Panc1 (cell line): Measurements from ENCODE around the gene DBT. TPM values are rescaled to one million over a fixed set of nuclear protein-coding genes. Genes with fewer than 3 reads are reported as not detected.

Experiments
- ATAC-seq: fragments of 200-7000 bp; cut with Tn5 transposase; 2 replicates; pipeline ENCODE4 v1.9.1; 2020; ENCODE audit warnings: mild to moderate bottlenecking, moderate library complexity
- BruUV-seq: library from RNA; stranded (reverse); fragments of 400-500 nt; replicated peaks from 2 replicates; lab custom pipeline; 2021; lab: Mats Ljungman, UMichigan
- CTCF ChIA-PET: fragments of 300-600 bp; sonication (Branson Sonifier 250); formaldehyde crosslinking; loops from one replicate; lab custom pipeline; 2022; ENCODE audit warnings: antibody characterized with exemption; lab: Charles Lee
- POLR2A ChIA-PET: fragments of 300-600 bp; sonication (Branson Sonifier 250); formaldehyde crosslinking; loops from one replicate; lab custom pipeline; 2022; ENCODE audit warnings: antibody characterized with exemption; lab: Charles Lee
- DNase-seq: peaks from one replicate; pipeline ENCODE4 v3.0.0-alpha.2; 2010; ENCODE audit warnings: low read depth, low spot score
- H3K27ac ChIP-seq: 2 replicates; pipeline ENCODE4 v1.5.1; 2011; ENCODE audit warnings: mild to moderate bottlenecking, low read length, inconsistent platforms
- H3K27me3 ChIP-seq: fragments of 200-500 bp; sonication (Bioruptor generic); 2 replicates; pipeline ENCODE4 v1.6.0; 2014; ENCODE audit warnings: low read length, inconsistent platforms; ENCODE audit not compliant: control insufficient read depth, insufficient read depth
- H3K36me3 ChIP-seq: fragments of 200-500 bp; sonication (Bioruptor generic); 2 replicates; pipeline ENCODE4 v1.5.1; 2014; ENCODE audit warnings: inconsistent platforms, mild to moderate bottlenecking, low read length, moderate library complexity; ENCODE audit not compliant: control insufficient read depth, insufficient read depth
- H3K4me1 ChIP-seq: 2 replicates; pipeline ENCODE4 v1.5.1; 2011; ENCODE audit warnings: inconsistent platforms, mild to moderate bottlenecking, low read length, moderate library complexity; ENCODE audit not compliant: control insufficient read depth, insufficient read depth
- H3K4me3 ChIP-seq, 2 experiments: 2 replicates each; pipeline ENCODE4 v1.5.1; 2011 to 2012; ENCODE audit warnings: low read depth in 2 of 2, low read length in 2 of 2, mild to moderate bottlenecking in 2 of 2, inconsistent platforms in 1 of 2, moderate library complexity in 1 of 2
- H3K9me3 ChIP-seq: fragments of 200-500 bp; sonication (Bioruptor generic); 2 replicates; pipeline ENCODE4 v1.5.1; 2014; ENCODE audit warnings: low read depth, mild to moderate bottlenecking, inconsistent platforms, low read length, moderate library complexity; ENCODE audit not compliant: control insufficient read depth, insufficient read depth
- POLR2AphosphoS5 ChIP-seq: IDR thresholded peaks from 2 replicates; pipeline ENCODE4 v1.6.1; 2012; ENCODE audit warnings: mild to moderate bottlenecking, low read depth, low read length, moderate library complexity
- SIN3A ChIP-seq: IDR thresholded peaks from 2 replicates; pipeline ENCODE4 v1.6.1; 2012; ENCODE audit warnings: low read depth, mild to moderate bottlenecking, low read length, moderate library complexity, borderline replicate concordance; ENCODE audit not compliant: insufficient read depth
- TCF7L2 ChIP-seq: IDR thresholded peaks from 2 replicates; pipeline ENCODE4 v1.6.1; 2011; ENCODE audit warnings: mild to moderate bottlenecking, low read depth, low read length, inconsistent platforms
- in situ Hi-C: cut with HindIII; loops from 2 replicates; pipeline ENCODE4 v1.10.0; 2016; ENCODE audit warnings: low sequenced_read_pairs, low pct_unique_long_range_greater_than_20kb
- intact Hi-C: fragments of 100-400 bp; cut with micrococcal nuclease; formaldehyde crosslinking; loops from one replicate; pipeline ENCODE4 v1.10.0; 2022; ENCODE audit not compliant: unreplicated experiment
- microRNA-seq: library from miRNA; unstranded; fragments of <30 nt; microRNA quantifications from one replicate; pipeline ENCODE4 v1.1.0, GENCODE V29; 2020; ENCODE audit not compliant: unreplicated experiment
- total RNA-seq: library from RNA; stranded (reverse); gene quantifications from one replicate; pipeline ENCODE4 v1.2.1, GENCODE V29; 2021; ENCODE audit not compliant: unreplicated experiment
- TF ChIP-seq, protein P1 (sequence below): fragments of 450-650 bp; IDR thresholded peaks from 2 replicates; pipeline ENCODE4 v1.5.1; 2017; ENCODE audit warnings: mild to moderate bottlenecking
- TF ChIP-seq, protein P2 (sequence below), 2 experiments: IDR thresholded peaks; 2 replicates each; pipeline ENCODE4 v1.6.1; 2011 to 2012; ENCODE audit warnings: low read depth in 2 of 2, control low read depth in 1 of 2, low read length in 1 of 2, mild to moderate bottlenecking in 1 of 2, moderate library complexity in 1 of 2; ENCODE audit not compliant: insufficient read depth in 1 of 2

DBT gene
- total RNA-seq, 1 experiment from 2014 or later: 5.2 TPM

DNA sequence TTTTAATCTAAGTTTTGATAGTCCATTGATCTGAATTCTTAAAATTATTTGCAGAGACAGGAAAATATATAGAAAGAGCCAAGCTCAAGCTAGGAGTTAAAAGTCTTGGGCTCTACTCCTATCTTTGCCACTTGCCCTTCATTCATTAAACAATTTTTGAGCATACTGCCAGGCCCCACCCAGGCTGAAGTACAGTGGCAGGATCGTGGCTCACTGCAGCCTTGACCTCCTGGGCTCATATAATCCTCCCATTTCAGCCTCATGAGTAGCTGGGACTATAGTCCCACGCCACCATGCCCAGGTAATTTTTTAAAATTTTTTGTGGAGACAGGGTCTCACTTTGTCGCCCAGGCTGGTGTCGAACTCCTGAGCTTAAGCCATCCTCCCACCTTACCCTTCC is 108.4 kb downstream of the DBT start:
- DNase-seq (no peak), ATAC-seq (no peak)
- no peaks in the 10 kb centered on the region for H3K9me3 ChIP-seq
- no peaks in the 10 kb centered on the region for H3K4me1 ChIP-seq
- H3K27ac ChIP-seq: no peak overlapping the region
- in situ Hi-C loops (no loop called here), intact Hi-C loops (no loop called here)
- ChIA-PET CTCF (no interaction called here), POLR2A (no interaction called here)
- H3K36me3 ChIP-seq: peaks cover 19% of the 10 kb centered on the region
- no TSS peak for BruUV-seq
- H3K27me3 ChIP-seq: no peaks in the 10 kb centered on the region
- TF ChIP-seq SIN3A (no peak), POLR2AphosphoS5 (no peak), TCF7L2 (no peak)
- TF ChIP-seq, protein P1, sequence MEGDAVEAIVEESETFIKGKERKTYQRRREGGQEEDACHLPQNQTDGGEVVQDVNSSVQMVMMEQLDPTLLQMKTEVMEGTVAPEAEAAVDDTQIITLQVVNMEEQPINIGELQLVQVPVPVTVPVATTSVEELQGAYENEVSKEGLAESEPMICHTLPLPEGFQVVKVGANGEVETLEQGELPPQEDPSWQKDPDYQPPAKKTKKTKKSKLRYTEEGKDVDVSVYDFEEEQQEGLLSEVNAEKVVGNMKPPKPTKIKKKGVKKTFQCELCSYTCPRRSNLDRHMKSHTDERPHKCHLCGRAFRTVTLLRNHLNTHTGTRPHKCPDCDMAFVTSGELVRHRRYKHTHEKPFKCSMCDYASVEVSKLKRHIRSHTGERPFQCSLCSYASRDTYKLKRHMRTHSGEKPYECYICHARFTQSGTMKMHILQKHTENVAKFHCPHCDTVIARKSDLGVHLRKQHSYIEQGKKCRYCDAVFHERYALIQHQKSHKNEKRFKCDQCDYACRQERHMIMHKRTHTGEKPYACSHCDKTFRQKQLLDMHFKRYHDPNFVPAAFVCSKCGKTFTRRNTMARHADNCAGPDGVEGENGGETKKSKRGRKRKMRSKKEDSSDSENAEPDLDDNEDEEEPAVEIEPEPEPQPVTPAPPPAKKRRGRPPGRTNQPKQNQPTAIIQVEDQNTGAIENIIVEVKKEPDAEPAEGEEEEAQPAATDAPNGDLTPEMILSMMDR: no peak
- TF ChIP-seq, protein P2, sequence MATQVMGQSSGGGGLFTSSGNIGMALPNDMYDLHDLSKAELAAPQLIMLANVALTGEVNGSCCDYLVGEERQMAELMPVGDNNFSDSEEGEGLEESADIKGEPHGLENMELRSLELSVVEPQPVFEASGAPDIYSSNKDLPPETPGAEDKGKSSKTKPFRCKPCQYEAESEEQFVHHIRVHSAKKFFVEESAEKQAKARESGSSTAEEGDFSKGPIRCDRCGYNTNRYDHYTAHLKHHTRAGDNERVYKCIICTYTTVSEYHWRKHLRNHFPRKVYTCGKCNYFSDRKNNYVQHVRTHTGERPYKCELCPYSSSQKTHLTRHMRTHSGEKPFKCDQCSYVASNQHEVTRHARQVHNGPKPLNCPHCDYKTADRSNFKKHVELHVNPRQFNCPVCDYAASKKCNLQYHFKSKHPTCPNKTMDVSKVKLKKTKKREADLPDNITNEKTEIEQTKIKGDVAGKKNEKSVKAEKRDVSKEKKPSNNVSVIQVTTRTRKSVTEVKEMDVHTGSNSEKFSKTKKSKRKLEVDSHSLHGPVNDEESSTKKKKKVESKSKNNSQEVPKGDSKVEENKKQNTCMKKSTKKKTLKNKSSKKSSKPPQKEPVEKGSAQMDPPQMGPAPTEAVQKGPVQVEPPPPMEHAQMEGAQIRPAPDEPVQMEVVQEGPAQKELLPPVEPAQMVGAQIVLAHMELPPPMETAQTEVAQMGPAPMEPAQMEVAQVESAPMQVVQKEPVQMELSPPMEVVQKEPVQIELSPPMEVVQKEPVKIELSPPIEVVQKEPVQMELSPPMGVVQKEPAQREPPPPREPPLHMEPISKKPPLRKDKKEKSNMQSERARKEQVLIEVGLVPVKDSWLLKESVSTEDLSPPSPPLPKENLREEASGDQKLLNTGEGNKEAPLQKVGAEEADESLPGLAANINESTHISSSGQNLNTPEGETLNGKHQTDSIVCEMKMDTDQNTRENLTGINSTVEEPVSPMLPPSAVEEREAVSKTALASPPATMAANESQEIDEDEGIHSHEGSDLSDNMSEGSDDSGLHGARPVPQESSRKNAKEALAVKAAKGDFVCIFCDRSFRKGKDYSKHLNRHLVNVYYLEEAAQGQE (IDR thresholded peaks at IDR 0.05; ENCODE audit: insufficient read depth in 1 of 2, low read depth in 2 of 2, low read length in 1 of 2): no peak
- no peak overlapping the region for H3K4me3 ChIP-seq

DNA sequence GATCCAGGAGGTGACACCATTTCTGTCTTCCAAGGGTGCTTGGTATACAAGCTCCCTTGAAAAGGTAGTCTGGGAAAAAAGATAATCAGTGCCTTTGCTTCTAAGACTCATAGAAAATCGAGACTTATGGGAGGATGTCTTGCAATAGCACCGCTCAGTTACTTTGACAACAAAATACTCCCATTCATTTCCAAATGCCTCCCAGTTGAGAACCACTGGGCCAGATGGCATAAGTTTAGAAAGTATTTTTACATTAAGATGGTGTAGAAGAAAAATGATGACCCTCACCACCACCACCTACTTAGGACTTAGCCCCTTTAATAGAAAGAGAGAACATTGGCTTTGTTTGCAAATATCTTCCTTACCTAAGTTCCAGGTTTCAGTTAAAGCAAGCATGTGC is 112.0 kb downstream of the DBT start:
- CTCF ChIA-PET: no interaction called here
- BruUV-seq: no TSS peak
- in situ Hi-C loops (no loop called here), intact Hi-C loops (no loop called here)
- ATAC-seq: no peak
- no peak for DNase-seq
- Histone ChIP-seq H3K9me3 (no peaks in the 10 kb centered on the region), H3K36me3 (peaks cover 13% of the 10 kb centered on the region), H3K27ac (no peak overlapping the region), H3K4me3 (no peak overlapping the region), H3K27me3 (no peaks in the 10 kb centered on the region), H3K4me1 (peaks cover 6% of the 10 kb centered on the region; the same call in 1 of the 2 replicates)
- POLR2A ChIA-PET: no interaction called here
- TF ChIP-seq, protein P1: no peak
- TF ChIP-seq, protein P2 (IDR thresholded peaks at IDR 0.05; ENCODE audit: insufficient read depth in 1 of 2, low read depth in 2 of 2, low read length in 1 of 2): no peak
- TF ChIP-seq POLR2AphosphoS5 (no peak), TCF7L2 (no peak), SIN3A (no peak)

Small RNAs within 50 kb of the gene (microRNA-seq; reads per million reads assigned to microRNA genes)
- gene MIR553: not detected

Other genes with a start within 250 kb of the DBT start
- gene SASS6, start 116.9 kb downstream of the DBT start, total RNA-seq: 6.2 TPM
- gene TRMT13, start 116.7 kb downstream of the DBT start, total RNA-seq: 6.2 TPM
- 0.26 TPM for gene LRRC39, start 71.6 kb downstream of the DBT start, total RNA-seq
- 33.1 TPM for gene RTCA, start 16.4 kb upstream of the DBT start, total RNA-seq
- gene CDC14A, start 102.7 kb upstream of the DBT start, total RNA-seq: 6.6 TPM